ENCODE data around the gene NCKAP5.

DNA sequence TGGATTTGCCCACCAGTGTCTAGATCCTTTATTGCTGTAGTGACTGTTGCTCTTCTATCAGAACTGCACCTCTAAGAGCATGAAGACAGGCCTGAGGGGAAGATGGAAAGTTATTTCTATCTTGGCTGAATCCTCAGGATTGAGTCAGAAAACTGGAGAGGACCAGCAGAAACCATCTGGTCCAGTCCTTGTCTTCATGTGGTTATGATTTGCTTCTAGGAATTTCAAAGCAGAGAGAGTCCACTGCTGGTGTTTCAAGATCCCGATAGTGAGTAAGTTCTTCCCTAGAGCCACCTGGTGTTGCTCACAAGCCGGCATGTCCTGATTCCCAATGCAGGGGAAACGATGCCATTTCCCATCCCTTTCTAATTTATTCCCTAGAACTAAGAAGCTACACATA, 84.2 kb downstream of the NCKAP5 start:
- TF ChIP-seq, protein P1, sequence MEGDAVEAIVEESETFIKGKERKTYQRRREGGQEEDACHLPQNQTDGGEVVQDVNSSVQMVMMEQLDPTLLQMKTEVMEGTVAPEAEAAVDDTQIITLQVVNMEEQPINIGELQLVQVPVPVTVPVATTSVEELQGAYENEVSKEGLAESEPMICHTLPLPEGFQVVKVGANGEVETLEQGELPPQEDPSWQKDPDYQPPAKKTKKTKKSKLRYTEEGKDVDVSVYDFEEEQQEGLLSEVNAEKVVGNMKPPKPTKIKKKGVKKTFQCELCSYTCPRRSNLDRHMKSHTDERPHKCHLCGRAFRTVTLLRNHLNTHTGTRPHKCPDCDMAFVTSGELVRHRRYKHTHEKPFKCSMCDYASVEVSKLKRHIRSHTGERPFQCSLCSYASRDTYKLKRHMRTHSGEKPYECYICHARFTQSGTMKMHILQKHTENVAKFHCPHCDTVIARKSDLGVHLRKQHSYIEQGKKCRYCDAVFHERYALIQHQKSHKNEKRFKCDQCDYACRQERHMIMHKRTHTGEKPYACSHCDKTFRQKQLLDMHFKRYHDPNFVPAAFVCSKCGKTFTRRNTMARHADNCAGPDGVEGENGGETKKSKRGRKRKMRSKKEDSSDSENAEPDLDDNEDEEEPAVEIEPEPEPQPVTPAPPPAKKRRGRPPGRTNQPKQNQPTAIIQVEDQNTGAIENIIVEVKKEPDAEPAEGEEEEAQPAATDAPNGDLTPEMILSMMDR (IDR thresholded peaks at IDR 0.05; ENCODE audit: control extremely low read depth in 1 of 3, insufficient read depth in 1 of 3, low read depth in 1 of 3, low read length in 3 of 3): no peak
- TF ChIP-seq, protein P2, sequence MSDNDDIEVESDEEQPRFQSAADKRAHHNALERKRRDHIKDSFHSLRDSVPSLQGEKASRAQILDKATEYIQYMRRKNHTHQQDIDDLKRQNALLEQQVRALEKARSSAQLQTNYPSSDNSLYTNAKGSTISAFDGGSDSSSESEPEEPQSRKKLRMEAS (IDR thresholded peaks at IDR 0.05): no peak
- TF ChIP-seq EZH2 (IDR thresholded peaks at IDR 0.05; ENCODE audit: low read depth, low read length, severe bottlenecking) (no peak), TAF1 (IDR thresholded peaks at IDR 0.05; ENCODE audit: low read depth, low read length) (no peak), PHF8 (conservative IDR thresholded peaks at IDR 0.05; ENCODE audit: low read depth, low read length) (no peak), SIN3A (conservative IDR thresholded peaks at IDR 0.05 in 1 of 2, IDR thresholded peaks at IDR 0.05 in 1 of 2; ENCODE audit: low read depth in 1 of 2, low read length in 2 of 2) (no peak), POLR2A (IDR thresholded peaks at IDR 0.05; ENCODE audit: control extremely low read depth in 1 of 2, low read depth in 2 of 2, low read length in 2 of 2) (no peak), MAFK (IDR thresholded peaks at IDR 0.05; ENCODE audit: low read depth, low read length) (no peak)
